GM12892 (cell line): ENCODE results near the gene TMEM163.

Experiments used
- POLR2A ChIP-seq: IDR thresholded peaks from 2 replicates; pipeline ENCODE4 v1.6.1; 2011; ENCODE audit warnings: low read depth, low read length, control low read depth
- POLR2AphosphoS5 ChIP-seq: IDR thresholded peaks from 2 replicates; pipeline ENCODE4 v1.6.1; 2011; ENCODE audit warnings: low read depth, low read length, control low read depth
- TAF1 ChIP-seq: IDR thresholded peaks from 2 replicates; pipeline ENCODE4 v1.6.1; 2011; ENCODE audit warnings: low read depth, mild to moderate bottlenecking, control low read depth, low read length, borderline replicate concordance

- no peak for TF ChIP-seq POLR2A
- no peak for TF ChIP-seq POLR2AphosphoS5
- TF ChIP-seq TAF1 = no peak
These were observed 136.8 kb downstream of the TMEM163 start for GRCh38 chr2:134581877-134582546.
